ENCODE measurements around the gene COL11A2. TPM values are rescaled to one million over a fixed set of nuclear protein-coding genes. Genes with fewer than 3 reads are reported as not detected.

COL11A2 gene
- total and polyA plus RNA-seq, 2 donors (not counting 3 experiments of a cell fraction or from before 2014, with no cell fraction given) = 0.65 to 1.3 TPM

GRCh38 chr6:33118525-33119123 lies 73.6 kb downstream of the COL11A2 start:
- dilution Hi-C loops (cut with MboI; ENCODE audit: extremely low pct_ligation_motif_present, low sequenced_read_pairs) (no loop called here), intact Hi-C loops (cut with micrococcal nuclease) (loop anchor here (1.0 kb wide), 3 partner anchors 79 to 227 kb away; no protein-coding TSS in a partner anchor)
- Histone ChIP-seq H3K36me3 (ENCODE audit: control insufficient read depth in 2 of 2, extremely low read depth in 1 of 2, insufficient read depth in 2 of 2, low read length in 2 of 2) (no peaks in the 10 kb centered on the region), H2AFZ (ENCODE audit: low read depth, low read length) (no peak overlapping the region), H3K4me2 (ENCODE audit: insufficient read depth, low read length) (no peak overlapping the region), H3K4me3 (replicated peaks in 1 of 3; ENCODE audit: insufficient read depth in 1 of 3, low read depth in 1 of 3, low read length in 3 of 3) (no peak overlapping the region), H3K27me3 (ENCODE audit: control insufficient read depth in 2 of 2, insufficient read depth in 2 of 2, low read length in 2 of 2) (peaks cover 44 to 46% of the 10 kb centered on the region in 2 experiments), H3K4me1 (ENCODE audit: control insufficient read depth, extremely low read depth, insufficient read depth, low read length) (no peaks in the 10 kb centered on the region), H3K9me3 (replicated peaks; ENCODE audit: control insufficient read depth, insufficient read depth, low read length) (no peaks in the 10 kb centered on the region), H3K27ac (ENCODE audit: insufficient read depth, low read depth, low read length) (no peak overlapping the region), H3K79me2 (ENCODE audit: control insufficient read depth, insufficient read depth, low read length) (no peaks in the 10 kb centered on the region), H4K20me1 (replicated peaks; ENCODE audit: control insufficient read depth, extremely low read depth, insufficient read depth, low read length) (no peaks in the 10 kb centered on the region), H3K9me1 (replicated peaks; ENCODE audit: control insufficient read depth, extremely low read depth, insufficient read depth, low read length) (no peaks in the 10 kb centered on the region), H3K9ac (replicated peaks; ENCODE audit: extremely low read depth, insufficient read depth, low read length) (no peak overlapping the region)
- CTCF ChIA-PET = interaction anchor here (1.1 to 4.6 kb wide), 6 partner anchors 11 to 129 kb away, joined by 3 to 55 read pairs (median 11); partner anchors contain the start of gene HLA-DPB1
- POLR2A ChIA-PET = no interaction called here
- BruUV-seq (replicated peaks) = no TSS peak
- DNase-seq (ENCODE audit: low read depth, low spot score) (peak; percentile 57), FAIRE-seq (peak; percentile 87)
- TF ChIP-seq CTCF (IDR thresholded peaks at IDR 0.05; ENCODE audit: extremely low read depth in 1 of 2, insufficient read depth in 1 of 2, low read depth in 1 of 2, low read length in 2 of 2) (peak; percentile 38 to 48), MAX (IDR thresholded peaks at IDR 0.05; ENCODE audit: insufficient read depth, insufficient read length) (no peak)

GRCh38 chr6:33117811-33118277 lies 74.4 kb downstream of the COL11A2 start:
- no peak overlapping the region for H3K4me2 ChIP-seq (ENCODE audit: insufficient read depth, low read length)
- H3K79me2 ChIP-seq (ENCODE audit: control insufficient read depth, insufficient read depth, low read length) = no peaks in the 10 kb centered on the region
- intact Hi-C loops (cut with micrococcal nuclease) (loop anchor here (1.0 kb wide), 3 partner anchors 79 to 227 kb away; no protein-coding TSS in a partner anchor), dilution Hi-C loops (cut with MboI; ENCODE audit: extremely low pct_ligation_motif_present, low sequenced_read_pairs) (no loop called here)
- no peaks in the 10 kb centered on the region for H3K9me3 ChIP-seq (replicated peaks; ENCODE audit: control insufficient read depth, insufficient read depth, low read length)
- ChIA-PET CTCF (interaction anchor here (0.6 to 4.6 kb wide), 5 partner anchors 8 to 131 kb away, joined by 3 to 55 read pairs (median 9); no protein-coding TSS in a partner anchor), POLR2A (no interaction called here)
- no peak overlapping the region for H3K4me3 ChIP-seq (replicated peaks in 1 of 3; ENCODE audit: insufficient read depth in 1 of 3, low read depth in 1 of 3, low read length in 3 of 3)
- H3K27me3 ChIP-seq (ENCODE audit: control insufficient read depth in 2 of 2, insufficient read depth in 2 of 2, low read length in 2 of 2) = peaks cover 49 to 52% of the 10 kb centered on the region in 2 experiments
- no peaks in the 10 kb centered on the region for H3K4me1 ChIP-seq (ENCODE audit: control insufficient read depth, extremely low read depth, insufficient read depth, low read length)
- TF ChIP-seq POLR2A (IDR thresholded peaks at IDR 0.05; ENCODE audit: low read depth, low read length) (no peak), JUN (IDR thresholded peaks at IDR 0.05; ENCODE audit: borderline replicate concordance, insufficient read depth, insufficient read length, low read depth) (no peak), MYC (IDR thresholded peaks at IDR 0.05; ENCODE audit: low read depth, low read length) (no peak), CTCF (IDR thresholded peaks at IDR 0.05; ENCODE audit: extremely low read depth in 1 of 2, insufficient read depth in 1 of 2, low read depth in 1 of 2, low read length in 2 of 2) (no peak), FOS (IDR thresholded peaks at IDR 0.05; ENCODE audit: borderline replicate concordance, insufficient read depth, low read length) (no peak), POLR2AphosphoS5 (IDR thresholded peaks at IDR 0.05; ENCODE audit: insufficient read depth, low read depth, low read length) (no peak), EZH2 (IDR thresholded peaks at IDR 0.05; ENCODE audit: borderline replicate concordance, low read depth, low read length, severe bottlenecking) (no peak), GATA2 (IDR thresholded peaks at IDR 0.05; ENCODE audit: insufficient read depth, insufficient read length, low read depth, low read length) (no peak), MAX (IDR thresholded peaks at IDR 0.05; ENCODE audit: insufficient read depth, insufficient read length) (no peak)
- no peak overlapping the region for H2AFZ ChIP-seq (ENCODE audit: low read depth, low read length)
- DNase-seq (ENCODE audit: low read depth, low spot score) (no peak), FAIRE-seq (no peak)
- no peaks in the 10 kb centered on the region for H3K36me3 ChIP-seq (ENCODE audit: control insufficient read depth in 2 of 2, extremely low read depth in 1 of 2, insufficient read depth in 2 of 2, low read length in 2 of 2)
- no peaks in the 10 kb centered on the region for H3K9me1 ChIP-seq (replicated peaks; ENCODE audit: control insufficient read depth, extremely low read depth, insufficient read depth, low read length)
- H4K20me1 ChIP-seq (replicated peaks; ENCODE audit: control insufficient read depth, extremely low read depth, insufficient read depth, low read length) = no peaks in the 10 kb centered on the region
- BruUV-seq (replicated peaks) = no TSS peak
- no peak overlapping the region for H3K27ac ChIP-seq (ENCODE audit: insufficient read depth, low read depth, low read length)
- no peak overlapping the region for H3K9ac ChIP-seq (replicated peaks; ENCODE audit: extremely low read depth, insufficient read depth, low read length)

Data from endothelial cell of umbilical vein (primary cell).